Prostate gland (tissue), 2 donors: ENCODE results near the gene TLCD4. TPM values are rescaled to one million over a fixed set of nuclear protein-coding genes. Genes with fewer than 3 reads are reported as not detected.

ENCODE experiments used
- DNase-seq: peaks from one replicate; pipeline ENCODE4 v3.0.0-alpha.2; 2019; ENCODE audit warnings: low spot score
- H3K27ac ChIP-seq, 2 donors: fragments of 200-600 bp; sonication (generic); 2 replicates each; pipeline ENCODE4 v1.5.1; 2017 to 2019
- H3K27me3 ChIP-seq: fragments of 200-600 bp; sonication (generic); replicated peaks from 2 replicates; pipeline ENCODE4 v1.5.1; 2019; ENCODE audit not compliant: insufficient read depth
- H3K36me3 ChIP-seq, 2 donors: fragments of 200-600 bp; sonication (generic); 1 replicate in 1 of 2; 2 replicates in 1 of 2; pipeline versions ENCODE4 v1.5.1 to v1.8.1; 2017 to 2019
- H3K4me1 ChIP-seq: fragments of 200-600 bp; sonication (generic); replicated peaks from 2 replicates; pipeline ENCODE4 v1.5.1; 2019
- H3K4me3 ChIP-seq, 2 donors: fragments of 200-600 bp; sonication (generic); 2 replicates each; pipeline ENCODE4 v1.5.1; 2017 to 2019
- H3K9me3 ChIP-seq: fragments of 200-600 bp; sonication (generic); 2 replicates; pipeline ENCODE4 v1.5.1; 2017
- POLR2A ChIP-seq: fragments of 450-650 bp; IDR thresholded peaks from one replicate; pipeline ENCODE4 v1.6.1; 2016; ENCODE audit warnings: antibody characterized with exemption, mild to moderate bottlenecking
- POLR2AphosphoS5 ChIP-seq: sonication (generic); formaldehyde crosslinking; IDR thresholded peaks from one replicate; pipeline ENCODE4 v1.6.1; 2017; ENCODE audit warnings: antibody characterized with exemption
- WGBS: methylation state at CpG from one replicate; pipeline ENCODE4 v1.1.5; 2018; 5-methylcytosine and 5-hydroxymethylcytosine counted together
- intact Hi-C: fragments of 100-400 bp; cut with DNase I; formaldehyde crosslinking; loops from one replicate; pipeline ENCODE4 v1.14.2; 2022
- total RNA-seq, 2 donors: library from RNA; depleted of rRNA; stranded (reverse); fragments of >200 nt; gene quantifications; one replicate each; pipeline ENCODE4 v1.1.0, GENCODE V29; 2016
- TF ChIP-seq, protein P1 (sequence below), 4 experiments: fragments of 200-600 bp in 2 of 4; fragments of 450-650 bp in 2 of 4; sonication (generic) in 2 of 4; IDR thresholded peaks; 1 replicate in 3 of 4; 2 replicates in 1 of 4; pipeline ENCODE4 v1.5.1; 2016 to 2019; ENCODE audit warnings: antibody characterized with exemption in 4 of 4, mild to moderate bottlenecking in 2 of 4, moderate library complexity in 2 of 4

The TLCD4 gene
- total RNA-seq, 2 donors from 2014 or later: 6.5 to 7.6 TPM

DNA sequence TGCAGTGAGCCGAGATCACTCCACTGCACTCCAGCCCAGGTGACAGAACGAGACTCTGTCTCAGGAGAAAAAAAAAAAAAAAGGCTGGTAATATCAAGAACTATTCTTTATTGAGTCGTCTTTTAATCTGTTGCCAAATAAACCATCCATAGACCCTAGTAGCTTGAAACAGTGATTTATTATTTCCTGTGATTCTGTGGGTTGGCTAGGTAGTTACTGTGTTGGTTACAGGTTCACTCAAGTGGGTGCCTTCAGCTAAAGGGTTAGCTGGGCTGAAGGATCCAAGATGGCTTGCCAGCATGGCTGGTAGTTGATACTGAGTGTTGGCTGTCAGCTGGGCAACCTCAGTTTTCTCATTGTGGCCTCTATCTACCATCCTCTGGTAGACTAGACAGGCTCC lies 9.2 kb downstream of the TLCD4 start:
- Histone ChIP-seq H3K4me1 (no peaks in the 10 kb centered on the region), H3K9me3 (no peaks in the 10 kb centered on the region), H3K27ac (no peak overlapping the region), H3K27me3 (no peaks in the 10 kb centered on the region), H3K4me3 (no peak overlapping the region), H3K36me3 (no peaks in the 10 kb centered on the region)
- DNase-seq: no peak
- intact Hi-C loops: no loop called here
- TF ChIP-seq POLR2A (no peak), POLR2AphosphoS5 (no peak)
- TF ChIP-seq, protein P1, sequence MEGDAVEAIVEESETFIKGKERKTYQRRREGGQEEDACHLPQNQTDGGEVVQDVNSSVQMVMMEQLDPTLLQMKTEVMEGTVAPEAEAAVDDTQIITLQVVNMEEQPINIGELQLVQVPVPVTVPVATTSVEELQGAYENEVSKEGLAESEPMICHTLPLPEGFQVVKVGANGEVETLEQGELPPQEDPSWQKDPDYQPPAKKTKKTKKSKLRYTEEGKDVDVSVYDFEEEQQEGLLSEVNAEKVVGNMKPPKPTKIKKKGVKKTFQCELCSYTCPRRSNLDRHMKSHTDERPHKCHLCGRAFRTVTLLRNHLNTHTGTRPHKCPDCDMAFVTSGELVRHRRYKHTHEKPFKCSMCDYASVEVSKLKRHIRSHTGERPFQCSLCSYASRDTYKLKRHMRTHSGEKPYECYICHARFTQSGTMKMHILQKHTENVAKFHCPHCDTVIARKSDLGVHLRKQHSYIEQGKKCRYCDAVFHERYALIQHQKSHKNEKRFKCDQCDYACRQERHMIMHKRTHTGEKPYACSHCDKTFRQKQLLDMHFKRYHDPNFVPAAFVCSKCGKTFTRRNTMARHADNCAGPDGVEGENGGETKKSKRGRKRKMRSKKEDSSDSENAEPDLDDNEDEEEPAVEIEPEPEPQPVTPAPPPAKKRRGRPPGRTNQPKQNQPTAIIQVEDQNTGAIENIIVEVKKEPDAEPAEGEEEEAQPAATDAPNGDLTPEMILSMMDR (IDR thresholded peaks at IDR 0.05): no peak
- 53% methylated on average over 3 of the region's 3 CpGs for WGBS

DNA sequence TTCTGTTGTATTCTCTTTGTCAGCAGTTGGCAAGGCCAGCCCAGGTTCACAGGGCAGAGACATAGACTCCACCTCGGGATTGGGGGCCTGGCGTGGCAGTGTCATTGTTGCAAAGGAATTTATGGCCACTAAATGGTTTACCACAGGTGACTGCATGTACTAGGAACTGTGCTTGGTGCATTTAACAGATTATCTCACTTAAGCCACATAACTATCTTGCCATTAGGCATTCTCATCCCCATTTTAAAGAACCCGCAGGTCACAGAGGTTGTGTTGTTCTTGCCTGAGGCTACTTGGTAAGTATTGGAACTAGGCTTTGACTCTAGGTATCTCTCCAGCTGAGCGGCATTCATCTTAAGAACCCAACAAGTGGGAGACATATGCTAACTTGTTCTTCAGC lies 9.7 kb downstream of the TLCD4 start:
- 81% methylated on average over 4 of the region's 4 CpGs for WGBS
- H3K27ac ChIP-seq: no peak overlapping the region
- no peaks in the 10 kb centered on the region for H3K4me1 ChIP-seq
- no peak for TF ChIP-seq POLR2AphosphoS5
- TF ChIP-seq, protein P1 (IDR thresholded peaks at IDR 0.05): no peak
- no peak for TF ChIP-seq POLR2A
- intact Hi-C loops: no loop called here
- H3K9me3 ChIP-seq: no peaks in the 10 kb centered on the region
- no peaks in the 10 kb centered on the region for H3K36me3 ChIP-seq
- H3K4me3 ChIP-seq: no peak overlapping the region
- no peaks in the 10 kb centered on the region for H3K27me3 ChIP-seq
- DNase-seq: no peak

DNA sequence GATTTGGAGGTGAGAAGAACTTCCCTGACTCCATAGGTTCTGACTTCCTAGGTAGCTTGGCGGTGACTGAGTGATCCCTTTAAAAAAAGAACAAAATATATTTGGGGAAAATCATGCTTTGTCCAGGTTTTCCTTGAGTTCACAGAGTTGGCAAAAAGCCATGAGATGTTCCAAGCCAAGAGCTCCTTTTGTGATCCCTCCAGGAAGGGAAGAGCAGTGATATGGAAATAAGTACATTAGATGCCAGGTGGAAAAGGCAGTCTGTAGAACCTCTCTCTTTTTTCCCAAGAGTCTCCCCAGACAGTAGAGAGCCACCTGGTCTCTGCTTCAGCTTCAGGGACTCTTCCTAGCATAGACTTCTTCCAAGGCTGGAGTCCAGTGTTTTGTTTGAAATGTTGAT lies 10.2 kb downstream of the TLCD4 start:
- no peak for DNase-seq
- WGBS: 84% methylated on average over 1 of the region's 1 CpG
- no peaks in the 10 kb centered on the region for H3K9me3 ChIP-seq
- intact Hi-C loops: no loop called here
- H3K27ac ChIP-seq: no peak overlapping the region
- no peaks in the 10 kb centered on the region for H3K27me3 ChIP-seq
- H3K4me1 ChIP-seq: no peaks in the 10 kb centered on the region
- no peak overlapping the region for H3K4me3 ChIP-seq
- TF ChIP-seq POLR2A (no peak), POLR2AphosphoS5 (no peak)
- TF ChIP-seq, protein P1 (IDR thresholded peaks at IDR 0.05): no peak
- no peaks in the 10 kb centered on the region for H3K36me3 ChIP-seq

DNA sequence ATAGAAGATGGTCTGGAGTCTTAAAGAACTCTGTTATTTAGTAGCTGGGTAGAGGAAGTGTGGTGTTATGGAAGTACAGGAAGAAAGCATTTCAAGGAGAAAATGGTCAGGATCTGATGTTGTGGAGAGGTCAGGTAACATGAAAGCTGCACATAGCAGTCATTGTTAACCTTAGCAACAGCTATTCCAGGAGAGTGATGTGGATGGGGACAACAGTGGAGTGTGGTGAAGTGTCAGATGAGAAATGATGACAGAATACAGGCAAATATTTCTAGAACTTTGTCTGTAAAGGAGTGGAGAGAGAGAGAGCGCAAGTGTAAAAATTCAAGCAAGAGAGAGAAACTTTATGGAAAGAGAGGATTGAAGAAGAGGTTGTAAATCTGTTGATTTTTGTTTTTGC lies 15.6 kb downstream of the TLCD4 start:
- TF ChIP-seq, protein P1 (IDR thresholded peaks at IDR 0.05): no peak
- TF ChIP-seq POLR2A (no peak), POLR2AphosphoS5 (no peak)
- H3K4me3 ChIP-seq: no peak overlapping the region
- no peaks in the 10 kb centered on the region for H3K4me1 ChIP-seq
- no peaks in the 10 kb centered on the region for H3K9me3 ChIP-seq
- H3K36me3 ChIP-seq: no peaks in the 10 kb centered on the region
- no peak for DNase-seq
- no peaks in the 10 kb centered on the region for H3K27me3 ChIP-seq
- intact Hi-C loops: no loop called here
- WGBS: 97% methylated on average over 1 of the region's 1 CpG
- no peak overlapping the region for H3K27ac ChIP-seq

DNA sequence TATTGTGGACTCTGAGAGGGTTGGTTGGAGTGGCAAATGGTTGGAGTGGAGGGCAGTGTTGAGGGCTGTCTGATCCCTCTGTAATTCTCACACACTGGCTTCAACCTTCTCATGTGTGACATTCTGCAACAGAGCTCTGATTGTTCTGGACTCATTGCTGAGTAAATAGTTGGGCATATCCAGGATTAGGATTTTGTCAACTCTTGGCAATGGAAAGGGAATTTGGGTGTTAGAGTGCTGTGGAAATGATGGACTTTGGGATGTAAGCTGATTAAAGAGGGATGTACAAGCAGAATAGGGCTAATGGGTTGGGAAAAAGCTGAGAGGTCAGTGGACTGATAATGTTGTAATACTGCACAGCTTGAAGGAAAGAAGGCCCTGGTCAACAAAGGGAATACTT lies 16.5 kb downstream of the TLCD4 start:
- Histone ChIP-seq H3K4me1 (no peaks in the 10 kb centered on the region), H3K27me3 (no peaks in the 10 kb centered on the region), H3K36me3 (no peaks in the 10 kb centered on the region), H3K4me3 (no peak overlapping the region), H3K27ac (no peak overlapping the region), H3K9me3 (no peaks in the 10 kb centered on the region)
- no peak for DNase-seq
- intact Hi-C loops: no loop called here
- TF ChIP-seq POLR2AphosphoS5: no peak
- no peak for TF ChIP-seq POLR2A
- TF ChIP-seq, protein P1 (IDR thresholded peaks at IDR 0.05): no peak
